ENCODE results near the gene ZNF496. TPM values are rescaled to one million over a fixed set of nuclear protein-coding genes. Genes with fewer than 3 reads are reported as not detected.
"Not testable (repeated sequence)": the region's sequence is repeated elsewhere in the genome, so short reads cannot be mapped to it uniquely, and the experiment has no call there.

Gene ZNF496
- total RNA-seq, 1 donor from 2014 or later, result 59.5 TPM

DNA sequence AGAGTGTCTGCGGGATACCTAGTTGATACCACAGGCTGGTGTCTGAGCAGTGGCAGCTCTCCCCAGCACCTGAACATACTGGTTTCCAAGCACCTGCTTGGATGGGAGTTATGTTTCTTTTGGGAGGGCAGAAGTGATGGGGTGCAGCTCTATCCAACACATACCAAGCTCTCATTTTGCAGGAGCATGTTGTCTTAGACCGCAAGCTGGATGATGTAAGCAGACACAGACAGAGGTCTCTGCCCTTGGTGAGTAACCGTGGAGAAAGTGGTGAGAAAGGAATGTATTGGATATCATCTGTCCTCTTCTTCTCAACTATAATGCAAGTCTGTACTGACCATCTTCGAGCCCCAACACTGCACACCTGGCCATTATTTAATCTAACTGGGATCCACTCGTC lies 37.4 kb downstream of the ZNF496 start:
- H3K36me3 Mint-ChIP-seq (ENCODE audit: insufficient read depth), result peaks cover 8% of the 10 kb centered on the region
- no peak overlapping the region for H3K4me3 Mint-ChIP-seq (ENCODE audit: low read depth)
- H3K4me1 Mint-ChIP-seq (ENCODE audit: low read depth), result peaks cover 6% of the 10 kb centered on the region
- H3K27ac Mint-ChIP-seq, result no peak overlapping the region
- DNase-seq (ENCODE audit: low spot score, unreplicated experiment), result no peak
- no peak for TF ChIP-seq CTCF (IDR thresholded peaks at IDR 0.05; ENCODE audit: unreplicated experiment)
- H3K9me3 Mint-ChIP-seq (ENCODE audit: low read depth), result peaks cover 3% of the 10 kb centered on the region
- H3K27me3 Mint-ChIP-seq, result peaks cover 5% of the 10 kb centered on the region

DNA sequence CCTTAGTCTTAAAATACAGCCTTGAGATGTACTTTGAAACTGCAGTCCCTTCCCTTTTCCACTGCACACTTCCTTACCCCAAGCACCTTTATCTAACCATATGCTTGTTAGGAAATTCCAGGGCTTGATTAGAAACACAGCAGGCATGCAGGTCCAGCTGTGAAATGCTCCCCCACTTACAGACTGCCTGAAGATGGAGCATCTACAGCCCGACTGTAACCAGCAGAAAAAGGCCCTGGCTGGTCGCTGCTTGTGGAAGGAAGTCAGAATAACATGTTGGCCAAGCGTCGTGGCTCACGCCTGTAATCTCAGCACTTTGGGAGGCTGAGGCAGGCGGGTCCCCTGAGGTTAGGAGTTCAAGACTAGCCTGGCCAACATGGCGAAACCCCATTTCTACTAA lies 38.6 kb downstream of the ZNF496 start:
- no peak for TF ChIP-seq CTCF (IDR thresholded peaks at IDR 0.05; ENCODE audit: unreplicated experiment)
- no peak for DNase-seq (ENCODE audit: low spot score, unreplicated experiment)
- H3K4me1 Mint-ChIP-seq (ENCODE audit: low read depth), result peaks cover 6% of the 10 kb centered on the region
- H3K9me3 Mint-ChIP-seq (ENCODE audit: low read depth), result peaks cover 13% of the 10 kb centered on the region
- peaks cover 5% of the 10 kb centered on the region for H3K27me3 Mint-ChIP-seq
- H3K36me3 Mint-ChIP-seq (ENCODE audit: insufficient read depth), result peaks cover 8% of the 10 kb centered on the region
- no peak overlapping the region for H3K4me3 Mint-ChIP-seq (ENCODE audit: low read depth)
- no peak overlapping the region for H3K27ac Mint-ChIP-seq

GRCh38 chr1:247291833-247292561 lies 39.7 kb downstream of the ZNF496 start:
- Mint-ChIP-seq H3K9me3 (ENCODE audit: low read depth) (peaks cover 23% of the 10 kb centered on the region), H3K36me3 (ENCODE audit: insufficient read depth) (peaks cover 10% of the 10 kb centered on the region), H3K4me1 (ENCODE audit: low read depth) (peaks cover 6% of the 10 kb centered on the region), H3K27me3 (peaks cover 5% of the 10 kb centered on the region), H3K27ac (no peak overlapping the region), H3K4me3 (ENCODE audit: low read depth) (no peak overlapping the region)
- DNase-seq (ENCODE audit: low spot score, unreplicated experiment), result no peak
- TF ChIP-seq CTCF (IDR thresholded peaks at IDR 0.05; ENCODE audit: unreplicated experiment), result no peak

DNA sequence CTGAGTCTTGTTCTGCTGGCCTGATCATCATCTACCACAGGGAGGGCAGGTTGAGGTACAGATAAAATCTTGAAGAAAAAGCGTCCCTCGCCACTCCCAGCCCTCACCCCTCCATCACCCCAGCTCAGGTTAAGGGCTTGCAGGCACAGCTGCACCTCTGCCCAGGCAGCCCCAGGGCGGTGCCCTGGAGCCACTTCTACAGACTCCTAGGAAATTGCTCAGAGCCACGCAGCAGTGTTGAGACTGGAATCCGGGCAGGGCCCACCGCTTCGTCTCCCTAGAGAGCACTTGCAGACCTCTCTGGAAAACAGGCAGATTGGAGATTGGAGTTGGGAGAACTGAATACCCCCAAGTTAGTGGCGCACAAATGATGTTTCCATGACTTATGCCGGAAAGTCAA lies 40.5 kb downstream of the ZNF496 start:
- Mint-ChIP-seq H3K4me1 (ENCODE audit: low read depth) (peaks cover 6% of the 10 kb centered on the region), H3K36me3 (ENCODE audit: insufficient read depth) (peaks cover 16% of the 10 kb centered on the region), H3K27ac (no peak overlapping the region), H3K27me3 (peaks cover 5% of the 10 kb centered on the region), H3K9me3 (ENCODE audit: low read depth) (peaks cover 29% of the 10 kb centered on the region), H3K4me3 (ENCODE audit: low read depth) (no peak overlapping the region)
- no peak for TF ChIP-seq CTCF (IDR thresholded peaks at IDR 0.05; ENCODE audit: unreplicated experiment)
- DNase-seq (ENCODE audit: low spot score, unreplicated experiment), result no peak

DNA sequence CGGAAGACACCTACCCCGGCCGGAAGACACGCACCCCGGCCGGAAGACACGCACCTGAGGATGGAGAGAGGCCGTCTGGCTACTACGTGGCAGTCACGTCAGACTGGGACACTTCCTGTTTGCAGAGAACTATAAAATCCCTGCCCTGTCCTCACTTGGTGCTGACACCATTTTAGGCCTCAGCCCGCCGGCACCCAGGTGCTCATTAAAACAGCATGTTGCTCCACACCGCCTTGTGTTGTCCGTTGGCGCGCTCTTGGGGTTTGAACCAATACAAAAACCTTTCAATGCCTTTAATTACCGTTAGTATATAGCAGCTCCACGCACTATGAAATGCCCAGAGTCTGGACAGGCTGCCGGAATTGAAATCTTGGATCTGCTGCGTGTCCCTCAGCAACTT lies 41.1 kb downstream of the ZNF496 start:
- DNase-seq (ENCODE audit: low spot score, unreplicated experiment), result no peak
- H3K36me3 Mint-ChIP-seq (ENCODE audit: insufficient read depth), result peaks cover 21% of the 10 kb centered on the region
- peaks cover 5% of the 10 kb centered on the region for H3K27me3 Mint-ChIP-seq
- no peak overlapping the region for H3K4me3 Mint-ChIP-seq (ENCODE audit: low read depth)
- no peak overlapping the region for H3K27ac Mint-ChIP-seq
- peaks cover 34% of the 10 kb centered on the region for H3K9me3 Mint-ChIP-seq (ENCODE audit: low read depth)
- H3K4me1 Mint-ChIP-seq (ENCODE audit: low read depth), result peaks cover 6% of the 10 kb centered on the region
- no peak for TF ChIP-seq CTCF (IDR thresholded peaks at IDR 0.05; ENCODE audit: unreplicated experiment)

- H3K27ac Mint-ChIP-seq, H3K27me3 Mint-ChIP-seq: not testable (repeated sequence)
- peaks cover 21% of the 10 kb centered on the region for H3K36me3 Mint-ChIP-seq (ENCODE audit: insufficient read depth)
Measured at GRCh38 chr1:247289274-247289892, 42.3 kb downstream of the ZNF496 start.

More at GRCh38 chr1:247289274-247289892, 42.3 kb downstream of the ZNF496 start:
- H3K4me3 Mint-ChIP-seq (ENCODE audit: low read depth); H3K4me1 Mint-ChIP-seq (ENCODE audit: low read depth); DNase-seq (ENCODE audit: low spot score, unreplicated experiment): not testable (repeated sequence)
- peaks cover 34% of the 10 kb centered on the region for H3K9me3 Mint-ChIP-seq (ENCODE audit: low read depth)
